NCI-H446 treated with DMSO at 0.1 percent for 48 hours (cell line): Measurements from ENCODE around the gene WNT5B.

Experiments used
- DNase-seq: peaks from one replicate; lab custom pipeline; 2025; lab: John Stamatoyannopoulos, UW

WNT5B gene

GRCh38 chr12:1651946-1652345, 22.9 kb downstream of the WNT5B start:
- DNase-seq: no peak

- no peak for DNase-seq
Observed at GRCh38 chr12:1655225-1655788, 26.3 kb downstream of the WNT5B start.

- no peak for DNase-seq
Observed at GRCh38 chr12:1656902-1657301, 27.9 kb downstream of the WNT5B start.

GRCh38 chr12:1657688-1658087, 28.7 kb downstream of the WNT5B start:
- DNase-seq: no peak

- no peak for DNase-seq
Observed at GRCh38 chr12:1660304-1661187, 31.5 kb downstream of the WNT5B start.

- peak; percentile 78 for DNase-seq
Observed at GRCh38 chr12:1661553-1662335, 32.7 kb downstream of the WNT5B start.

GRCh38 chr12:1662761-1663439, 33.9 kb downstream of the WNT5B start:
- no peak for DNase-seq

GRCh38 chr12:1663440-1664132, 34.6 kb downstream of the WNT5B start:
- DNase-seq: no peak

- DNase-seq: no peak
Observed at GRCh38 chr12:1665366-1665765, 36.3 kb downstream of the WNT5B start.

- no peak for DNase-seq
Observed at GRCh38 chr12:1666215-1666614, 37.2 kb downstream of the WNT5B start.

- no peak for DNase-seq
Observed at GRCh38 chr12:1666685-1667162, 37.7 kb downstream of the WNT5B start.

- no peak for DNase-seq
Observed at GRCh38 chr12:1668833-1669543, 40.0 kb downstream of the WNT5B start.

- no peak for DNase-seq
Observed at GRCh38 chr12:1670358-1671268, 41.6 kb downstream of the WNT5B start.

- DNase-seq: no peak
Observed at GRCh38 chr12:1676043-1676442, 47.0 kb downstream of the WNT5B start.

GRCh38 chr12:1680804-1681492, 51.9 kb downstream of the WNT5B start:
- DNase-seq: no peak

GRCh38 chr12:1681493-1681807, 52.4 kb downstream of the WNT5B start:
- no peak for DNase-seq

- DNase-seq: no peak
Observed at GRCh38 chr12:1688086-1688710, 59.2 kb downstream of the WNT5B start.

- DNase-seq: peak; percentile 97
Observed at GRCh38 chr12:1690578-1691122, 61.6 kb downstream of the WNT5B start, which contains the start of gene ADIPOR2. Gene ADIPOR2, plus strand, starts transcription at chr12:1691070. Its CDS starts 63,274 bp downstream, at chr12:1754344.
